ENCODE data around the gene CROCC2.

GRCh38 chr2:240955306-240956170 lies 49.4 kb downstream of the CROCC2 start:
- TF ChIP-seq CTCF (conservative IDR thresholded peaks at IDR 0.05) (no peak), ZFX (IDR thresholded peaks at IDR 0.05) (no peak)
